ENCODE measurements around the gene F2.

- TF ChIP-seq CTCF (IDR thresholded peaks at IDR 0.05) (no peak), POLR2A (IDR thresholded peaks at IDR 0.05) (no peak)
Measured at GRCh38 chr11:46722566-46723358, 3.7 kb downstream of the F2 start.

Measured in adrenal gland (tissue), 5 donors.